H9 (cell line): ENCODE results near the gene ACTL7B. TPM values are rescaled to one million over a fixed set of nuclear protein-coding genes. Genes with fewer than 3 reads are reported as not detected.

Experiments used
- DNase-seq: peaks from one replicate; pipeline ENCODE4 v3.0.0-alpha.2; 2017
- H2AFZ ChIP-seq: one replicate; pipeline ENCODE4 v1.6.1; 2013; ENCODE audit warnings: mild to moderate bottlenecking, low read length, control low read depth, moderate library complexity
- H2AK5ac ChIP-seq: 2 replicates; pipeline ENCODE4 v1.6.1; 2013; ENCODE audit warnings: low read length, control low read depth, mixed read lengths; ENCODE audit not compliant: insufficient read length
- H2BK120ac ChIP-seq: one replicate; pipeline ENCODE4 v1.6.1; 2013; ENCODE audit warnings: low read depth, mild to moderate bottlenecking, low read length, control low read depth, inconsistent platforms; ENCODE audit not compliant: poor library complexity, severe bottlenecking
- H2BK12ac ChIP-seq: 2 replicates; pipeline ENCODE4 v1.6.1; 2013; ENCODE audit warnings: low read length, control low read depth, mixed read lengths, low read depth; ENCODE audit not compliant: insufficient read length
- H2BK15ac ChIP-seq: 2 replicates; pipeline ENCODE4 v1.6.1; 2013; ENCODE audit warnings: low read depth, low read length, control low read depth
- H2BK20ac ChIP-seq: one replicate; pipeline ENCODE4 v1.6.1; 2013; ENCODE audit warnings: low read depth, mild to moderate bottlenecking, low read length, control low read depth, inconsistent platforms; ENCODE audit not compliant: poor library complexity, severe bottlenecking
- H2BK5ac ChIP-seq: 2 replicates; pipeline ENCODE4 v1.6.1; 2013; ENCODE audit warnings: low read length, control low read depth, mixed read lengths; ENCODE audit not compliant: insufficient read length
- H3K14ac ChIP-seq: 2 replicates; pipeline ENCODE4 v1.6.1; 2013; ENCODE audit warnings: low read length, control low read depth; ENCODE audit not compliant: insufficient read depth
- H3K18ac ChIP-seq: 2 replicates; pipeline ENCODE4 v1.6.1; 2013; ENCODE audit warnings: low read depth, mild to moderate bottlenecking, mixed read lengths, low read length, control low read depth; ENCODE audit not compliant: insufficient read length
- H3K23ac ChIP-seq: 2 replicates; pipeline ENCODE4 v1.6.1; 2013; ENCODE audit warnings: low read length, control low read depth, mixed read lengths, low read depth; ENCODE audit not compliant: insufficient read length
- H3K23me2 ChIP-seq: 2 replicates; pipeline ENCODE4 v1.6.1; 2013; ENCODE audit warnings: low read depth, mild to moderate bottlenecking, mixed read lengths, low read length, control low read depth; ENCODE audit not compliant: insufficient read length, poor library complexity, severe bottlenecking
- H3K27ac ChIP-seq: 2 replicates; pipeline ENCODE4 v1.5.1; 2013; ENCODE audit warnings: low read length, control low read depth, mixed read lengths, low read depth; ENCODE audit not compliant: insufficient read length
- H3K27me3 ChIP-seq: 2 replicates; pipeline ENCODE4 v1.6.1; 2013; ENCODE audit warnings: low read length, control low read depth, inconsistent platforms; ENCODE audit not compliant: insufficient read depth
- H3K4ac ChIP-seq: 2 replicates; pipeline ENCODE4 v1.6.1; 2013; ENCODE audit warnings: low read depth, mild to moderate bottlenecking, control low read depth, inconsistent platforms, low read length, moderate library complexity
- H3K4me1 ChIP-seq: 2 replicates; pipeline ENCODE4 v1.6.1; 2013; ENCODE audit warnings: low read length, control low read depth, inconsistent platforms; ENCODE audit not compliant: insufficient read depth
- H3K4me2 ChIP-seq: 2 replicates; pipeline ENCODE4 v1.6.1; 2013; ENCODE audit warnings: low read length, control low read depth, mixed read lengths; ENCODE audit not compliant: insufficient read length, insufficient read depth
- H3K56ac ChIP-seq: 2 replicates; pipeline ENCODE4 v1.6.1; 2013; ENCODE audit warnings: low read depth, mild to moderate bottlenecking, mixed read lengths, low read length, control low read depth; ENCODE audit not compliant: insufficient read length
- H3K79me1 ChIP-seq: 2 replicates; pipeline ENCODE4 v1.6.1; 2013; ENCODE audit warnings: low read depth, mild to moderate bottlenecking, moderate library complexity, low read length, control low read depth, inconsistent platforms; ENCODE audit not compliant: insufficient read depth, poor library complexity, severe bottlenecking
- H3K79me2 ChIP-seq: 2 replicates; pipeline ENCODE4 v1.6.1; 2013; ENCODE audit warnings: low read length, control low read depth, inconsistent platforms; ENCODE audit not compliant: insufficient read depth
- H3K9ac ChIP-seq: 2 replicates; pipeline ENCODE4 v1.6.1; 2013; ENCODE audit warnings: low read length, control low read depth, mixed read lengths; ENCODE audit not compliant: insufficient read length; ENCODE audit errors: extremely low read depth
- H3K9me3 ChIP-seq: one replicate; pipeline ENCODE4 v1.6.1; 2013; ENCODE audit warnings: low read depth, low read length, inconsistent platforms; ENCODE audit not compliant: control insufficient read depth
- H3T11ph ChIP-seq: one replicate; pipeline ENCODE4 v1.6.1; 2013; ENCODE audit warnings: mild to moderate bottlenecking, low read length, control low read depth, inconsistent platforms
- H4K20me1 ChIP-seq: one replicate; pipeline ENCODE4 v1.6.1; 2013; ENCODE audit not compliant: control insufficient read depth, insufficient read length, insufficient read depth
- H4K5ac ChIP-seq: 2 replicates; pipeline ENCODE4 v1.6.1; 2013; ENCODE audit warnings: low read depth, mild to moderate bottlenecking, mixed read lengths, low read length, control low read depth; ENCODE audit not compliant: insufficient read length
- H4K8ac ChIP-seq: replicated peaks from 2 replicates; pipeline ENCODE4 v1.6.1; 2013; ENCODE audit warnings: low read length, control low read depth, mixed read lengths, low read depth; ENCODE audit not compliant: insufficient read length
- H4K91ac ChIP-seq: 2 replicates; pipeline ENCODE4 v1.6.1; 2013; ENCODE audit warnings: low read depth, mild to moderate bottlenecking, moderate library complexity, mixed read lengths, low read length, control low read depth; ENCODE audit not compliant: insufficient read length
- H3K27ac Mint-ChIP-seq, 3 experiments: 2 replicates in 2 of 3; 3 replicates in 1 of 3; pipeline ENCODE4 v1.8.0; 2020 to 2021; ENCODE audit warnings: mixed read lengths in 3 of 3, mild to moderate bottlenecking in 1 of 3, moderate library complexity in 1 of 3
- H3K27me3 Mint-ChIP-seq: 2 replicates; pipeline ENCODE4 v1.8.0; 2021; ENCODE audit warnings: low read depth, mild to moderate bottlenecking, moderate library complexity, mixed read lengths
- H3K36me3 Mint-ChIP-seq, 3 experiments: 2 replicates in 2 of 3; 3 replicates in 1 of 3; pipeline ENCODE4 v1.8.0; 2020 to 2021; ENCODE audit warnings: low read depth in 3 of 3, mixed read lengths in 3 of 3; ENCODE audit not compliant: insufficient read depth in 1 of 3
- H3K4me1 Mint-ChIP-seq, 2 experiments: 2 replicates each; pipeline ENCODE4 v1.8.0; 2020; ENCODE audit warnings: mixed read lengths in 2 of 2
- H3K4me3 Mint-ChIP-seq, 2 experiments: 2 replicates in 1 of 2; 3 replicates in 1 of 2; pipeline ENCODE4 v1.8.0; 2020 to 2021; ENCODE audit warnings: mild to moderate bottlenecking in 2 of 2, mixed read lengths in 2 of 2, moderate library complexity in 1 of 2
- H3K9me3 Mint-ChIP-seq, 2 experiments: 2 replicates in 1 of 2; 3 replicates in 1 of 2; pipeline ENCODE4 v1.8.0; 2020; ENCODE audit warnings: mild to moderate bottlenecking in 2 of 2, mixed read lengths in 2 of 2, moderate library complexity in 1 of 2
- WGBS: extraction: QIAGEN DNeasy Blood & Tissue Kit; methylation state at CpG from one replicate; pipeline ENCODE4 v1.1.7; 2013; ENCODE audit warnings: missing lambda C conversion rate, low lambda C conversion rate, mixed read lengths; ENCODE audit not compliant: insufficient read length; ENCODE audit errors: extremely low coverage; 5-methylcytosine and 5-hydroxymethylcytosine counted together
- total RNA-seq: library from RNA; stranded (reverse); gene quantifications from 2 replicates; pipeline ENCODE4 v1.2.1, GENCODE V29; 2021
- TF ChIP-seq, protein P1 (sequence below): fragments of 200-600 bp; sonication (generic); conservative IDR thresholded peaks from 3 replicates; pipeline ENCODE4 v1.8.0; 2021; ENCODE audit warnings: antibody characterized with exemption, mild to moderate bottlenecking

Gene ACTL7B
- total RNA-seq, 1 experiment from 2014 or later, result 0.09 TPM

DNA sequence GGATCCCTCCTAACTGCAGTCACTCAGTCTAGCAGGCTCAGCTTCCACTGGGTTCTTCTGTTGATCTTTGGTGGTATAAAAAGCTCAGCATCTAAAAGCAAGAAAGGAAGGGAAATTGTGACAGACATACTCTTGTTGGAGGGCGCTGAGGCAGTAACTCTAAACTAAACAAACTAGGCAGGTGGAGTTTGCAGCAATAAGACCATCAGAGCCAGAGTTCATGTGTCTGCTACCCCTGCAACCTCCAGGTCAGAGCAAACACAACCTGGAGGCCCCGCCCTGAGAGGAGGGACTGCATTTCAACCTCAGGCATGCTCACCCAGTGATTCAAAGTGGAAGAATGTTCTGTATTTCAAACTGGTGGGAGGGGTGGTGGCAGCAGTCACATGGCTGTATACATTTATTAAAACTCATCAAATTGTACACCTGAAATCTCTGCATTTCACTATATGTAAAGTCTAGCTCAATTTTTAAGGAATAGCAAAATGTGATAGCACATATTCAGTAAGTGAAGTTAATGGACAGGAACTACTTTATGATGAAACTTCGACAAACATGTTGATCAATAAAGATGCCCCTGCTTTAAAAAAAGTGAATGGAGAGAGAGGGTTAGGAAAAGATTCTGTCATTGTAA lies 13.4 kb upstream of the ACTL7B start:
- Histone ChIP-seq H3K23me2 (no peaks in the 10 kb centered on the region), H3K56ac (no peak overlapping the region), H4K8ac (no peak overlapping the region), H2BK12ac (no peak overlapping the region), H3K4ac (no peak overlapping the region), H3K79me1 (no peaks in the 10 kb centered on the region), H3T11ph (no peak overlapping the region), H3K9me3 (no peaks in the 10 kb centered on the region), H3K4me1 (no peaks in the 10 kb centered on the region), H2BK15ac (no peak overlapping the region), H3K4me2 (no peak overlapping the region), H2BK5ac (no peak overlapping the region), H2AK5ac (no peak overlapping the region), H3K79me2 (no peaks in the 10 kb centered on the region), H3K18ac (no peak overlapping the region), H2AFZ (no peak overlapping the region), H3K23ac (no peak overlapping the region), H2BK120ac (no peak overlapping the region), H3K27me3 (no peaks in the 10 kb centered on the region), H3K9ac (no peak overlapping the region), H4K5ac (no peak overlapping the region), H4K20me1 (no peaks in the 10 kb centered on the region), H4K91ac (no peak overlapping the region), H2BK20ac (no peak overlapping the region), H3K27ac (no peak overlapping the region), H3K14ac (no peak overlapping the region)
- Mint-ChIP-seq H3K27ac (no peak overlapping the region), H3K27me3 (no peaks in the 10 kb centered on the region), H3K4me3 (no peak overlapping the region), H3K9me3 (no peaks in the 10 kb centered on the region), H3K4me1 (no peaks in the 10 kb centered on the region), H3K36me3 (peaks cover 13 to 49% (median 27%) of the 10 kb centered on the region in 3 experiments)
- TF ChIP-seq, protein P1, sequence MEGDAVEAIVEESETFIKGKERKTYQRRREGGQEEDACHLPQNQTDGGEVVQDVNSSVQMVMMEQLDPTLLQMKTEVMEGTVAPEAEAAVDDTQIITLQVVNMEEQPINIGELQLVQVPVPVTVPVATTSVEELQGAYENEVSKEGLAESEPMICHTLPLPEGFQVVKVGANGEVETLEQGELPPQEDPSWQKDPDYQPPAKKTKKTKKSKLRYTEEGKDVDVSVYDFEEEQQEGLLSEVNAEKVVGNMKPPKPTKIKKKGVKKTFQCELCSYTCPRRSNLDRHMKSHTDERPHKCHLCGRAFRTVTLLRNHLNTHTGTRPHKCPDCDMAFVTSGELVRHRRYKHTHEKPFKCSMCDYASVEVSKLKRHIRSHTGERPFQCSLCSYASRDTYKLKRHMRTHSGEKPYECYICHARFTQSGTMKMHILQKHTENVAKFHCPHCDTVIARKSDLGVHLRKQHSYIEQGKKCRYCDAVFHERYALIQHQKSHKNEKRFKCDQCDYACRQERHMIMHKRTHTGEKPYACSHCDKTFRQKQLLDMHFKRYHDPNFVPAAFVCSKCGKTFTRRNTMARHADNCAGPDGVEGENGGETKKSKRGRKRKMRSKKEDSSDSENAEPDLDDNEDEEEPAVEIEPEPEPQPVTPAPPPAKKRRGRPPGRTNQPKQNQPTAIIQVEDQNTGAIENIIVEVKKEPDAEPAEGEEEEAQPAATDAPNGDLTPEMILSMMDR, result no peak
- WGBS, result no CpG with 5 or more reads among the region's 3 CpGs
- DNase-seq, result no peak
